ENCODE measurements around the gene POPDC2.

POPDC2 gene

GRCh38 chr3:119637679-119638477, 22.5 kb downstream of the POPDC2 start:
- TF ChIP-seq EZH2 (IDR thresholded peaks at IDR 0.05; ENCODE audit: borderline replicate concordance, low read depth, low read length, severe bottlenecking), result no peak
- TF ChIP-seq CTCF (IDR thresholded peaks at IDR 0.05; ENCODE audit: borderline replicate concordance, extremely low read depth, low read length, poor library complexity, severe bottlenecking), result no peak
- Histone ChIP-seq H3K79me2 (ENCODE audit: insufficient read depth, low read length) (no peaks in the 10 kb centered on the region), H3K4me3 (ENCODE audit: low read depth in 1 of 2, low read length in 2 of 2) (no peak overlapping the region), H3K4me1 (ENCODE audit: insufficient read depth, low read length) (peaks cover 20% of the 10 kb centered on the region), H3K4me2 (ENCODE audit: insufficient read depth, low read length) (no peak overlapping the region), H3K27me3 (ENCODE audit: insufficient read depth, low read length, poor library complexity) (no peaks in the 10 kb centered on the region), H2AFZ (ENCODE audit: low read depth, low read length) (no peak overlapping the region), H3K9ac (ENCODE audit: low read depth, low read length) (no peak overlapping the region), H3K9me3 (ENCODE audit: insufficient read depth, low read length, severe bottlenecking) (no peaks in the 10 kb centered on the region), H4K20me1 (ENCODE audit: insufficient read depth, low read length) (no peaks in the 10 kb centered on the region), H3K27ac (ENCODE audit: low read length) (no peak overlapping the region; the same call in 1 of the 2 replicates), H3K36me3 (ENCODE audit: insufficient read depth, low read length) (no peaks in the 10 kb centered on the region)
- DNase-seq, result no peak
- ATAC-seq (ENCODE audit: insufficient read depth, low read depth), result no peak; the same call in 2 of the 3 replicates

GRCh38 chr3:119636891-119637611, 23.3 kb downstream of the POPDC2 start:
- no peak for DNase-seq
- Histone ChIP-seq H3K4me3 (ENCODE audit: low read depth in 1 of 2, low read length in 2 of 2) (no peak overlapping the region), H3K27ac (ENCODE audit: low read length) (no peak overlapping the region), H3K4me1 (ENCODE audit: insufficient read depth, low read length) (peaks cover 20% of the 10 kb centered on the region), H3K79me2 (ENCODE audit: insufficient read depth, low read length) (no peaks in the 10 kb centered on the region), H2AFZ (ENCODE audit: low read depth, low read length) (no peak overlapping the region), H3K9me3 (ENCODE audit: insufficient read depth, low read length, severe bottlenecking) (no peaks in the 10 kb centered on the region), H3K9ac (ENCODE audit: low read depth, low read length) (no peak overlapping the region), H3K36me3 (ENCODE audit: insufficient read depth, low read length) (no peaks in the 10 kb centered on the region), H3K4me2 (ENCODE audit: insufficient read depth, low read length) (no peak overlapping the region), H3K27me3 (ENCODE audit: insufficient read depth, low read length, poor library complexity) (no peaks in the 10 kb centered on the region), H4K20me1 (ENCODE audit: insufficient read depth, low read length) (no peaks in the 10 kb centered on the region)
- no peak for ATAC-seq (ENCODE audit: insufficient read depth, low read depth)
- no peak for TF ChIP-seq EZH2 (IDR thresholded peaks at IDR 0.05; ENCODE audit: borderline replicate concordance, low read depth, low read length, severe bottlenecking)
- TF ChIP-seq CTCF (IDR thresholded peaks at IDR 0.05; ENCODE audit: borderline replicate concordance, extremely low read depth, low read length, poor library complexity, severe bottlenecking), result no peak

- Histone ChIP-seq H3K27me3 (ENCODE audit: insufficient read depth, low read length, poor library complexity) (no peaks in the 10 kb centered on the region), H3K4me3 (ENCODE audit: low read depth in 1 of 2, low read length in 2 of 2) (no peak overlapping the region), H4K20me1 (ENCODE audit: insufficient read depth, low read length) (no peaks in the 10 kb centered on the region), H3K9ac (ENCODE audit: low read depth, low read length) (no peak overlapping the region), H3K4me2 (ENCODE audit: insufficient read depth, low read length) (no peak overlapping the region), H2AFZ (ENCODE audit: low read depth, low read length) (no peak overlapping the region), H3K9me3 (ENCODE audit: insufficient read depth, low read length, severe bottlenecking) (no peaks in the 10 kb centered on the region), H3K36me3 (ENCODE audit: insufficient read depth, low read length) (no peaks in the 10 kb centered on the region), H3K79me2 (ENCODE audit: insufficient read depth, low read length) (no peaks in the 10 kb centered on the region), H3K27ac (ENCODE audit: low read length) (no peak overlapping the region), H3K4me1 (ENCODE audit: insufficient read depth, low read length) (peaks cover 20% of the 10 kb centered on the region)
- no peak for DNase-seq
- ATAC-seq (ENCODE audit: insufficient read depth, low read depth), result no peak
- no peak for TF ChIP-seq CTCF (IDR thresholded peaks at IDR 0.05; ENCODE audit: borderline replicate concordance, extremely low read depth, low read length, poor library complexity, severe bottlenecking)
- TF ChIP-seq EZH2 (IDR thresholded peaks at IDR 0.05; ENCODE audit: borderline replicate concordance, low read depth, low read length, severe bottlenecking), result no peak
Measured at GRCh38 chr3:119636249-119636648, 24.1 kb downstream of the POPDC2 start.
